GM12878 (cell line): ENCODE data around the gene TPP2. TPM values are rescaled to one million over a fixed set of nuclear protein-coding genes. Genes with fewer than 3 reads are reported as not detected.

ENCODE experiments used
- ATAC-seq: fragments of 200-7000 bp; cut with Tn5 transposase; 3 replicates; pipeline ENCODE4 v1.9.1; 2020; ENCODE audit warnings: mild to moderate bottlenecking, moderate library complexity
- BruUV-seq: library from RNA; stranded (reverse); fragments of 400-500 nt; replicated peaks from 2 replicates; lab custom pipeline; 2021; lab: Mats Ljungman, UMichigan
- CTCF ChIA-PET: fragments of 300-600 bp; sonication (Branson Sonifier 250); formaldehyde crosslinking; extraction: SDS; loops from one replicate; lab custom pipeline; 2021; ENCODE audit warnings: inconsistent platforms; lab: Yijun Ruan, JAX
- POLR2A ChIA-PET: fragments of 350-600 bp; formaldehyde crosslinking; extraction: SDS; loops from one replicate; lab custom pipeline; 2021; ENCODE audit warnings: inconsistent platforms; lab: Charles Lee
- RAD21 ChIA-PET: fragments of 300-600 bp; sonication (Branson Sonifier 250); formaldehyde crosslinking; loops from one replicate; lab custom pipeline; 2023; ENCODE audit warnings: antibody characterized with exemption; ENCODE audit not compliant: unreplicated experiment; lab: Charles Lee
- SMC1A ChIA-PET: fragments of 300-600 bp; sonication (Branson Sonifier 250); formaldehyde crosslinking; loops from one replicate; lab custom pipeline; 2023; ENCODE audit not compliant: unreplicated experiment, uncharacterized antibody; lab: Charles Lee
- DNase-seq: peaks from one replicate; pipeline ENCODE4 v3.0.0-alpha.2; 2011; ENCODE audit warnings: low read depth, low spot score
- FAIRE-seq: peaks from 3 replicates; lab custom pipeline; 2011; peaks lifted over from hg19 to GRCh38; lab: Jason Lieb, UNC
- H2AFZ ChIP-seq: 2 replicates; pipeline ENCODE4 v1.6.0; 2011; ENCODE audit warnings: low read depth, low read length, control low read depth; ENCODE audit not compliant: control insufficient read depth
- H3K27ac ChIP-seq: 2 replicates; pipeline ENCODE4 v1.5.1; 2011; ENCODE audit warnings: control low read depth; ENCODE audit not compliant: control insufficient read depth, insufficient read depth
- H3K27me3 ChIP-seq, 2 experiments: replicated peaks in 1 of 2; 2 replicates each; pipeline versions ENCODE4 v1.6.0 to v1.6.1; 2011; ENCODE audit warnings: low read length in 1 of 2; ENCODE audit not compliant: control insufficient read depth in 2 of 2, insufficient read depth in 2 of 2
- H3K36me3 ChIP-seq, 2 experiments: 2 replicates each; pipeline ENCODE4 v1.5.1; 2011; ENCODE audit warnings: low read length in 1 of 2; ENCODE audit not compliant: control insufficient read depth in 2 of 2, insufficient read depth in 2 of 2
- H3K4me1 ChIP-seq: 2 replicates; pipeline ENCODE4 v1.6.1; 2011; ENCODE audit warnings: mild to moderate bottlenecking, low read length, moderate library complexity, mixed read lengths; ENCODE audit not compliant: control insufficient read depth, insufficient read depth
- H3K4me2 ChIP-seq: 2 replicates; pipeline ENCODE4 v1.6.0; 2011; ENCODE audit warnings: control low read depth; ENCODE audit not compliant: control insufficient read depth, insufficient read depth
- H3K4me3 ChIP-seq: fragments of 200-600 bp; sonication (generic); 2 replicates; pipeline ENCODE4 v1.5.1; 2016
- H3K79me2 ChIP-seq: 2 replicates; pipeline ENCODE4 v1.6.0; 2011; ENCODE audit warnings: low read length; ENCODE audit not compliant: control insufficient read depth, insufficient read depth
- H3K9ac ChIP-seq: 2 replicates; pipeline ENCODE4 v1.8.0; 2011; ENCODE audit warnings: low read length, control low read depth, mixed read lengths; ENCODE audit not compliant: control insufficient read depth, insufficient read depth
- H3K9me3 ChIP-seq: replicated peaks from 3 replicates; pipeline ENCODE4 v1.5.1; 2011; ENCODE audit warnings: mild to moderate bottlenecking, low read length; ENCODE audit not compliant: control insufficient read depth, insufficient read depth
- H4K20me1 ChIP-seq: 2 replicates; pipeline ENCODE4 v1.6.0; 2011; ENCODE audit not compliant: control insufficient read depth, insufficient read depth
- CEBPB ChIP-seq, 2 experiments: fragments of 150-350 bp in 1 of 2; IDR thresholded peaks; 2 replicates each; pipeline ENCODE4 v1.6.1; 2012 to 2014; ENCODE audit warnings: low read depth in 2 of 2, low read length in 2 of 2, borderline replicate concordance in 1 of 2, inconsistent platforms in 1 of 2
- CHD4 ChIP-seq: fragments of 200-600 bp; sonication (generic); IDR thresholded peaks from 2 replicates; pipeline ENCODE4 v1.6.1; 2016; ENCODE audit warnings: mild to moderate bottlenecking
- HDGF ChIP-seq: fragments of 450-650 bp; IDR thresholded peaks from 2 replicates; pipeline ENCODE4 v1.6.1; 2016; ENCODE audit warnings: antibody characterized with exemption
- IKZF1 ChIP-seq: fragments of 450-650 bp; conservative IDR thresholded peaks from 2 replicates; pipeline ENCODE4 v1.6.1; 2017; ENCODE audit warnings: antibody characterized with exemption, mild to moderate bottlenecking
- LARP7 ChIP-seq: fragments of 450-650 bp; IDR thresholded peaks from 2 replicates; pipeline ENCODE4 v1.6.1; 2017; ENCODE audit warnings: mild to moderate bottlenecking
- MEF2A ChIP-seq: IDR thresholded peaks from 2 replicates; pipeline ENCODE4 v1.6.1; 2011; ENCODE audit warnings: low read depth, mild to moderate bottlenecking, low read length, moderate library complexity; ENCODE audit not compliant: insufficient read depth
- MYB ChIP-seq: fragments of 150-350 bp; IDR thresholded peaks from 2 replicates; pipeline ENCODE4 v1.6.1; 2014; ENCODE audit warnings: mild to moderate bottlenecking, low read depth, low read length, borderline replicate concordance
- NFXL1 ChIP-seq: fragments of 450-650 bp; IDR thresholded peaks from 2 replicates; pipeline ENCODE4 v1.6.1; 2017; ENCODE audit warnings: antibody characterized with exemption, mild to moderate bottlenecking, borderline replicate concordance
- POLR2AphosphoS5 ChIP-seq: IDR thresholded peaks from 2 replicates; pipeline ENCODE4 v1.6.1; 2011; ENCODE audit warnings: mild to moderate bottlenecking, low read length, inconsistent platforms
- TBL1XR1 ChIP-seq: IDR thresholded peaks from 2 replicates; pipeline ENCODE4 v1.6.1; 2012; ENCODE audit warnings: low read depth, low read length, improper control_type of control experiment
- TCF12 ChIP-seq: IDR thresholded peaks from 2 replicates; pipeline ENCODE4 v1.6.1; 2011; ENCODE audit warnings: low read depth, mild to moderate bottlenecking, low read length
- WRNIP1 ChIP-seq: IDR thresholded peaks from 2 replicates; pipeline ENCODE4 v1.6.1; 2011; ENCODE audit warnings: low read depth, low read length, improper control_type of control experiment, borderline replicate concordance
- ZBTB33 ChIP-seq: fragments of 450-650 bp; IDR thresholded peaks from 2 replicates; pipeline ENCODE4 v1.6.1; 2017; ENCODE audit warnings: mild to moderate bottlenecking
- ZNF207 ChIP-seq: fragments of 450-650 bp; IDR thresholded peaks from 2 replicates; pipeline ENCODE4 v1.6.1; 2014; ENCODE audit warnings: antibody characterized with exemption, mild to moderate bottlenecking, borderline replicate concordance
- ZNF24 ChIP-seq: fragments of 450-650 bp; IDR thresholded peaks from 2 replicates; pipeline ENCODE4 v1.6.1; 2017; ENCODE audit warnings: antibody characterized with exemption, mild to moderate bottlenecking
- WGBS: methylation state at CpG from one replicate; pipeline ENCODE4 v1.1.6; 2016; ENCODE audit warnings: low lambda C conversion rate; ENCODE audit not compliant: insufficient replicate concordance, insufficient coverage; ENCODE audit errors: missing lambda C conversion rate; 5-methylcytosine and 5-hydroxymethylcytosine counted together
- in situ Hi-C: fragments of 300-500 bp; cut with MboI; formaldehyde crosslinking; loops from 9 replicates; pipeline ENCODE4 v1.14.3; 2018; ENCODE audit warnings: mixed read lengths
- intact Hi-C: fragments of 100-400 bp; cut with micrococcal nuclease; formaldehyde crosslinking; loops from one replicate; pipeline ENCODE4 v1.14.2; 2022; ENCODE audit not compliant: unreplicated experiment
- polyA plus RNA-seq, 11 experiments: library from polyadenylated mRNA; depleted of rRNA in 4 of 11; unstranded in 6 of 11; stranded (reverse) in 5 of 11; fragments of >200 nt; fragmentation: Nextera tagmentation in 4 of 11; fragmentation: Illumina TruSeq in 1 of 11; extraction: Ambion mirVana in 4 of 11; extraction: Trizol in 1 of 11; gene quantifications; 1 replicate in 1 of 11; 2 replicates in 10 of 11; pipeline versions ENCODE4 v1.2.1 to v1.2.3, GENCODE V29; 2011 to 2016; ENCODE audit warnings: inconsistent platforms in 2 of 11, missing spikeins in 2 of 11, low read depth in 1 of 11
- total RNA-seq, 4 experiments: library from RNA; depleted of rRNA in 3 of 4; stranded (reverse); fragments of >200 nt in 3 of 4; fragmentation: Illumina TruSeq in 1 of 4; extraction: Trizol in 1 of 4; gene quantifications; 2 replicates each; pipeline versions ENCODE4 v1.2.1 to v1.2.3, GENCODE V29; 2013 to 2021

The TPP2 gene
- total and polyA plus RNA-seq, 10 of the 15 experiments (the other 5 are each of a cell fraction or from before 2014, with no cell fraction given) = 18.4 to 82.3 (median 55.4) TPM

- Histone ChIP-seq H4K20me1 (no peaks in the 10 kb centered on the region), H2AFZ (no peak overlapping the region), H3K4me3 (no peak overlapping the region), H3K27me3 (no peaks in the 10 kb centered on the region), H3K9ac (no peak overlapping the region), H3K36me3 (peaks cover 2 to 50% of the 10 kb centered on the region in 2 experiments), H3K9me3 (no peaks in the 10 kb centered on the region), H3K27ac (no peak overlapping the region), H3K4me2 (no peak overlapping the region), H3K79me2 (no peaks in the 10 kb centered on the region), H3K4me1 (no peaks in the 10 kb centered on the region)
- 86% methylated on average over 1 of the region's 1 CpG for whole genome bisulfite sequencing
- ChIA-PET POLR2A (no interaction called here), SMC1A (interaction anchor here (1.4 kb wide), 1 partner anchor 9 kb away, joined by 4 read pairs; no protein-coding TSS in a partner anchor), CTCF (interaction anchor here (0.7 to 0.9 kb wide), 2 partner anchors 13 to 54 kb away, joined by 3 read pairs; no protein-coding TSS in a partner anchor), RAD21 (no interaction called here)
- intact Hi-C loops = no loop called here
- ATAC-seq (no peak), DNase-seq (no peak), FAIRE-seq (no peak)
- BruUV-seq = no TSS peak
- TF ChIP-seq TCF12 (no peak), LARP7 (no peak), ZNF24 (no peak), ZBTB33 (no peak), IKZF1 (no peak), WRNIP1 (no peak), TBL1XR1 (no peak), MEF2A (no peak), NFXL1 (no peak), HDGF (no peak), ZNF207 (no peak), POLR2AphosphoS5 (no peak), CEBPB (IDR thresholded peaks at IDR 0.05; ENCODE audit: borderline replicate concordance in 1 of 2, low read depth in 2 of 2, low read length in 2 of 2) (no peak), CHD4 (no peak), MYB (no peak)
- in situ Hi-C loops = no loop called here
Measured at GRCh38 chr13:102645701-102646100, 48.9 kb downstream of the TPP2 start.
